BJ (cell line): ENCODE data around the gene NPHS1. TPM values are rescaled to one million over a fixed set of nuclear protein-coding genes. Genes with fewer than 3 reads are reported as not detected.
A peak's percentile ranks its signal among the peaks of the same experiment; 100 is the strongest.

Source experiments
- CTCF ChIA-PET: fragments of 350-600 bp; formaldehyde crosslinking; extraction: SDS; loops from one replicate; lab custom pipeline; 2021; ENCODE audit warnings: antibody characterized with exemption, inconsistent platforms; lab: Yijun Ruan, JAX
- POLR2A ChIA-PET: fragments of 300-600 bp; sonication (Branson Sonifier 250); formaldehyde crosslinking; extraction: SDS; loops from one replicate; lab custom pipeline; 2021; ENCODE audit warnings: antibody characterized with exemption; lab: Charles Lee
- DNase-seq: peaks from one replicate; pipeline ENCODE4 v3.0.0-alpha.2; 2011; ENCODE audit warnings: low read depth
- H3K27me3 ChIP-seq: 2 replicates; pipeline ENCODE4 v1.6.0; 2011; ENCODE audit warnings: low read length; ENCODE audit not compliant: control insufficient read depth, insufficient read depth
- H3K36me3 ChIP-seq: 2 replicates; pipeline ENCODE4 v1.5.1; 2011; ENCODE audit warnings: low read length; ENCODE audit not compliant: control insufficient read depth, insufficient read depth
- H3K4me3 ChIP-seq: 2 replicates; pipeline ENCODE4 v1.5.1; 2011; ENCODE audit warnings: low read depth, mild to moderate bottlenecking, control low read depth, low read length
- polyA plus RNA-seq: library from polyadenylated mRNA; depleted of rRNA; stranded (reverse); fragments of >200 nt; gene quantifications from 2 replicates; pipeline ENCODE4 v1.2.3, GENCODE V29; 2011
- TF ChIP-seq, protein P1 (sequence below): IDR thresholded peaks from 2 replicates; pipeline ENCODE4 v1.5.1; 2011; ENCODE audit warnings: low read depth, mild to moderate bottlenecking, control low read depth, inconsistent platforms, low read length, moderate library complexity; ENCODE audit not compliant: insufficient read depth

NPHS1 gene
- polyA plus RNA-seq, 1 experiment = not detected

DNA sequence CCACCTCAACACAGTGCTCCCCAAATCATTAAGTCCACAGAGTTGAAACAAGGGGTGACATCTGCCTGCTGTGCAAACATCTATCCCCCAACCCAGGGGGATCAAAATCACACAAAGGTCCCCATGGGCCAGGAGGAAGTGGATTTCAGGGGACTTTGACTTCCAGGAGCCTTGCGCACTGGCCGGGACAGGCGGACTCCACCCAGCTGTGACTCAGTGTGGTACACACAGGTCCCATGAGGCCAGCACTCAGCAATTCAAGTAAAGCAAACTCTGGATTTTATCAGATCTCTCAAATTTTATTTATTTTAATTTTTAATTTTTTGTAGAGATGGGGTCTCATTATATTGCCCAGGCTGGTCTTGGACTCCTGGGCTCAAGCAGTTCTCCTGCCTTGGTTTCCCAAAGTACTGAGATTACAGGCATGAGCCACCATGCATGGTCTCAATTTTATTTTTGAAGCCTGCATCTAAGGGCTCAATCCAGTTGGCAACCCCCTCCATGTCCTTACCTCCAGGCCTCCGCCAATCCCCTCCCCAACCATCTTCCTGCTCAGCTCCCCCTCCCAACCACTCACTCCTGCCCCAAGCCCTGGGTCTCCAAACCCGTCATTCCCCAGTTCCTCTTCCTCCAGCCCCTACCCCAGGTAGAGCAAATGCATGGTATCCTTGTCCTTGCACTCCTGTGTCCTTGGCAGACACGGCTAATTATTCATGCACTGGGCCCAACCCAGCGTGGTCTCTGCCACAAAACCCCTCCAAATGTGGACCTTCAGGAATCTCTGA is 58.7 kb downstream of the NPHS1 start:
- no peaks in the 10 kb centered on the region for H3K36me3 ChIP-seq
- POLR2A ChIA-PET = no interaction called here
- TF ChIP-seq, protein P1, sequence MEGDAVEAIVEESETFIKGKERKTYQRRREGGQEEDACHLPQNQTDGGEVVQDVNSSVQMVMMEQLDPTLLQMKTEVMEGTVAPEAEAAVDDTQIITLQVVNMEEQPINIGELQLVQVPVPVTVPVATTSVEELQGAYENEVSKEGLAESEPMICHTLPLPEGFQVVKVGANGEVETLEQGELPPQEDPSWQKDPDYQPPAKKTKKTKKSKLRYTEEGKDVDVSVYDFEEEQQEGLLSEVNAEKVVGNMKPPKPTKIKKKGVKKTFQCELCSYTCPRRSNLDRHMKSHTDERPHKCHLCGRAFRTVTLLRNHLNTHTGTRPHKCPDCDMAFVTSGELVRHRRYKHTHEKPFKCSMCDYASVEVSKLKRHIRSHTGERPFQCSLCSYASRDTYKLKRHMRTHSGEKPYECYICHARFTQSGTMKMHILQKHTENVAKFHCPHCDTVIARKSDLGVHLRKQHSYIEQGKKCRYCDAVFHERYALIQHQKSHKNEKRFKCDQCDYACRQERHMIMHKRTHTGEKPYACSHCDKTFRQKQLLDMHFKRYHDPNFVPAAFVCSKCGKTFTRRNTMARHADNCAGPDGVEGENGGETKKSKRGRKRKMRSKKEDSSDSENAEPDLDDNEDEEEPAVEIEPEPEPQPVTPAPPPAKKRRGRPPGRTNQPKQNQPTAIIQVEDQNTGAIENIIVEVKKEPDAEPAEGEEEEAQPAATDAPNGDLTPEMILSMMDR = no peak
- H3K27me3 ChIP-seq = peaks cover 8% of the 10 kb centered on the region; the same call in 1 of the 2 replicates
- no peak overlapping the region for H3K4me3 ChIP-seq
- DNase-seq = no peak
- CTCF ChIA-PET = no interaction called here

DNA sequence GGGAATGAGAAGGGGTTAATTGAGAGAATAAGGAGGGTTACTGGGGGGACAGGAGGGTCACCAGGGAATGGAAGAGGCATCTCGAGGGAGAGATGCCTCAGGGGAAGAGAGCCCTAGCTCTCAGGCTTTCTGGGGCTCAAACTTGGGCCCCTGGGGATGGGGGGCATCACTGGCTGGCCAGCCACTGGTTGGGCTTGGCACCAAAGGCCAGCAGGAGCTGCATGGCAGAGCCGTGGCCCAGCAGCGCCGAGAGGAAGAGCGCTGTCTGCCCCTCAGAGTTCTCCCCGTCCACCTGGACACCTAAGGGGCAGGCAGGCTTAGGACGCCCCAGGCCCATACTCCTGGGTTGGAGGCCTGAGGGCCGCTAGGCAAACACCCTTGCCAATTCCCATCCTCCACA is 59.4 kb downstream of the NPHS1 start:
- Histone ChIP-seq H3K4me3 (no peak overlapping the region), H3K27me3 (peaks cover 8% of the 10 kb centered on the region; the same call in 1 of the 2 replicates), H3K36me3 (no peaks in the 10 kb centered on the region)
- POLR2A ChIA-PET = no interaction called here
- CTCF ChIA-PET = no interaction called here
- no peak for DNase-seq
- TF ChIP-seq, protein P1 = no peak

DNA sequence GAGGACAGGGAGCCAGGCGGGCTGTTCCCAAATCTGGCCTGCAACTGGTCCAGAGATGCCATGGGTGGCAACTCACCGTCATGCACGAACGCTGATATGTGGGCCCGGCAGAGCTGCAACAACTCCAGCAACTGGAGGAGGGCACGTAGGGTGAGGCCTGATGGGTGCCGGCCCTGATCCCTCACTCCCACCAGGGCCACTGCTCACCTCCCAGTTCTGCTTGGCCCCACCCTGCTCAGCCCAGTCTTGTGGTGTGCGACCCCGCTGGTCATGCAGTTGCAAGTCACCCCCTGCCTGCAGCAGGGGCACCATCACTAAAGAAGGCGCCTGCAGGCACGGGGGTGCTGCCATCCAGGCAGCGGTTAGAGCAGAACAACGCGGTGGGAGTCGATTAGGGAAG is 60.0 kb downstream of the NPHS1 start:
- Histone ChIP-seq H3K27me3 (peaks cover 5% of the 10 kb centered on the region; the same call in 1 of the 2 replicates), H3K4me3 (no peak overlapping the region), H3K36me3 (no peaks in the 10 kb centered on the region)
- TF ChIP-seq, protein P1 = no peak
- DNase-seq = no peak
- ChIA-PET CTCF (no interaction called here), POLR2A (no interaction called here)

DNA sequence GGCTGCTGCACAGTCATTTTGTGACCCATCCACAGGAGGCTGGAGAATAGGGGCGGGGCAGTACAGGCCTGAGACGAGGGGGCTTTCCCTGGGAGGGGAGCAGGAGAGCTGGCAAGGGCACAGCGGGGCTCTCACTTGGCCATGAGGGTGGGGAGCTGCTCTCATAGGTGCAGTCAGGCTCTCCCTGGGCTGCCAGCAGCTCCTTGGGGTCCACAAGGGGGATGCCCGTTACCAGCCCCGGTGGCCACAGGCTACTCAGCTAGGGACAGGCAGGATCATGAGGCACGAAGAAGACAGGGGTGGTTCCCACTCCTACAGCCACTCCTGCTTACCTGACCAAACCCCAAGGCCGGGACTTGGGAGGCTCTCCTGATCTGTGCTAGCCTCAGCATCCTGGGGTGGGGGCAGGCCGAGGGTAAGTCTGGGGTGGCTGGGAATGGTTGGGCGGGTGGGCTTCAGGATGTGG is 60.5 kb downstream of the NPHS1 start:
- POLR2A ChIA-PET = no interaction called here
- CTCF ChIA-PET = no interaction called here
- peaks cover 3% of the 10 kb centered on the region; the same call in 1 of the 2 replicates for H3K27me3 ChIP-seq
- no peak overlapping the region for H3K4me3 ChIP-seq
- TF ChIP-seq, protein P1 = no peak
- DNase-seq = no peak
- H3K36me3 ChIP-seq = no peaks in the 10 kb centered on the region; the same call in 1 of the 2 replicates

DNA sequence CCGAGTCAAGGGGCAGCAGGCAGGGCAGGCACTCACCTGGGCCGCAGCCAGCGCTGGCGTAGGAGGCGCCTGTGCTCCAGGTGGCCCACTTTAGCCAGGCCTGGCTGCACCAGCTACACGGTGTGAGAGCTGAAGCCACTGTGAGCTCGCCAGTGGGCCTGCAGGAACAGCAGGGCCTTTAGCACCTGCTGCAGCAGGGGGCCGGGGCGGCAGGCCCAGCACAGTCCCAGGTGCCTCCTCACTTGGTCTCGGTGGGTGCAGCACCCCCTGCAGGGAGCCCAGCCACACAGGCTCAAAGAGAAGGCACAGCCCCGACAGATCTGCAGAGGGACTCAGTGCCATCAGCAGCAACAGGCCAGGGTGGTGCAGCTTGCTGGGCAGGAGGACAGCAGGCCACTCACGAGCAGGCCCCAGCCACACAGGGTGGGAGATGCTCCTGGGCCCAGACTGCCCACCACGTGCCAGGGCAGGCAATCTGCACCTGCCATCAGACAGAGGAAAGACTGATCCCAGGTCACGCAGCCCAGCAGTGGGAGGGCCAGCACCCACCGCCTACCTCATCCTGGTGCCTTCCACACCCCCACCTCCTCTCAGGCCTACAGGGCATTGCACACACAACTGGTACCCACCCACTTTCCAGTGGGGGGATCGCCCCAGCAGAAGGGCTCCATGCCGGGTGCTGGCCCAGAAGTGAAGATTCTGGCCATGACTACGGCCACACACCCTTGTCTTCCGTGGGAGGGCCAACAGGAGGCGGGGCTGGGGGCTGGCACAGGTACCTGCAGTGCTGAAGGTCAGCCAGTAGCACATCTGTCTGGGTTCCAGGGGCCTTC is 61.1 kb downstream of the NPHS1 start:
- no peak for DNase-seq
- CTCF ChIA-PET = interaction anchor here (0.6 to 1.0 kb wide), 2 partner anchors 9 to 10 kb away, joined by 3 read pairs; no protein-coding TSS in a partner anchor
- no peak overlapping the region for H3K4me3 ChIP-seq
- POLR2A ChIA-PET = no interaction called here
- no peaks in the 10 kb centered on the region; the same call in 1 of the 2 replicates for H3K27me3 ChIP-seq
- TF ChIP-seq, protein P1 = peak; percentile 14; the same call in 1 of the 2 replicates
- no peaks in the 10 kb centered on the region; the same call in 1 of the 2 replicates for H3K36me3 ChIP-seq
